IMR-90 (cell line): Measurements from ENCODE around the gene SLC26A11.

ENCODE experiments used
- CEBPB ChIP-seq: IDR thresholded peaks from 2 replicates; pipeline ENCODE4 v1.6.1; 2012; ENCODE audit warnings: low read depth, low read length, improper control_type of control experiment
- CTCF ChIP-seq: conservative IDR thresholded peaks from 2 replicates; pipeline ENCODE4 v1.5.1; 2012; ENCODE audit warnings: mild to moderate bottlenecking, low read depth, low read length, improper control_type of control experiment
- ELK1 ChIP-seq: fragments of 150-350 bp; IDR thresholded peaks from 2 replicates; pipeline ENCODE4 v1.6.1; 2016; ENCODE audit warnings: low read depth, mild to moderate bottlenecking, low read length, moderate library complexity, borderline replicate concordance
- FOS ChIP-seq: fragments of 150-350 bp; IDR thresholded peaks from 2 replicates; pipeline ENCODE4 v1.6.1; 2016; ENCODE audit warnings: low read depth, low read length
- MAFK ChIP-seq: IDR thresholded peaks from 2 replicates; pipeline ENCODE4 v1.6.1; 2012; ENCODE audit warnings: low read depth, low read length, improper control_type of control experiment
- MAZ ChIP-seq: IDR thresholded peaks from 2 replicates; pipeline ENCODE4 v1.6.1; 2012; ENCODE audit warnings: low read depth, mild to moderate bottlenecking, low read length, improper control_type of control experiment, moderate library complexity, borderline replicate concordance
- MXI1 ChIP-seq: IDR thresholded peaks from 2 replicates; pipeline ENCODE4 v1.6.1; 2012; ENCODE audit warnings: low read depth, mild to moderate bottlenecking, low read length, moderate library complexity, borderline replicate concordance
- POLR2A ChIP-seq: IDR thresholded peaks from 2 replicates; pipeline ENCODE4 v1.6.1; 2012; ENCODE audit warnings: mild to moderate bottlenecking, low read depth, low read length
- RAD21 ChIP-seq: IDR thresholded peaks from 2 replicates; pipeline ENCODE4 v1.6.1; 2012; ENCODE audit warnings: low read length, improper control_type of control experiment
- RCOR1 ChIP-seq: IDR thresholded peaks from 2 replicates; pipeline ENCODE4 v1.6.1; 2012; ENCODE audit warnings: mild to moderate bottlenecking, low read length, improper control_type of control experiment; ENCODE audit not compliant: insufficient replicate concordance
- RFX5 ChIP-seq: IDR thresholded peaks from 2 replicates; pipeline ENCODE4 v1.8.0; 2012; ENCODE audit warnings: low read depth, mild to moderate bottlenecking, low read length, moderate library complexity
- SMC3 ChIP-seq: fragments of 150-350 bp; IDR thresholded peaks from 2 replicates; pipeline ENCODE4 v1.6.1; 2016; ENCODE audit warnings: low read depth, mild to moderate bottlenecking, antibody characterized with exemption, low read length, moderate library complexity
- USF2 ChIP-seq: fragments of 150-350 bp; IDR thresholded peaks from 2 replicates; pipeline ENCODE4 v1.6.1; 2017; ENCODE audit warnings: mild to moderate bottlenecking, antibody characterized with exemption, low read length, low read depth

- TF ChIP-seq RFX5 (no peak), CTCF (no peak), POLR2A (no peak), MAFK (no peak), CEBPB (no peak), RCOR1 (no peak), MAZ (no peak), USF2 (no peak), FOS (no peak), RAD21 (no peak), MXI1 (no peak), SMC3 (no peak), ELK1 (no peak)
Measured at GRCh38 chr17:80270836-80271235, 50.6 kb downstream of the SLC26A11 start.
